Endothelial cell of umbilical vein (primary cell): ENCODE results near the gene TMEM151A. TPM values are rescaled to one million over a fixed set of nuclear protein-coding genes. Genes with fewer than 3 reads are reported as not detected.

Source experiments
- BruUV-seq: library from RNA; stranded (reverse); fragments of 400-500 nt; replicated peaks from 2 replicates; lab custom pipeline; 2021; lab: Mats Ljungman, UMichigan
- CTCF ChIA-PET: fragments of 300-600, 350-600 bp; sonication (Branson Sonifier 250); formaldehyde crosslinking; loops from one replicate; lab custom pipeline; 2021; ENCODE audit warnings: antibody characterized with exemption, inconsistent platforms; lab: Charles Lee
- POLR2A ChIA-PET: fragments of 300-600, 350-600 bp; sonication (Branson Sonifier 250); formaldehyde crosslinking; loops from one replicate; lab custom pipeline; 2021; ENCODE audit warnings: antibody characterized with exemption, inconsistent platforms; lab: Charles Lee
- DNase-seq: peaks from one replicate; pipeline ENCODE4 v3.0.0-alpha.2; 2011; ENCODE audit warnings: low read depth, low spot score
- FAIRE-seq: peaks from 2 replicates; lab custom pipeline; 2011; peaks lifted over from hg19 to GRCh38; lab: Jason Lieb, UNC
- H2AFZ ChIP-seq: 2 replicates; pipeline ENCODE4 v1.6.0; 2012; ENCODE audit warnings: low read depth, low read length, control low read depth, inconsistent platforms
- H3K27ac ChIP-seq: 2 replicates; pipeline ENCODE4 v1.5.1; 2011; ENCODE audit warnings: low read depth, mild to moderate bottlenecking, control low read depth, low read length, moderate library complexity; ENCODE audit not compliant: insufficient read depth
- H3K27me3 ChIP-seq, 2 experiments: 2 replicates each; pipeline versions ENCODE4 v1.6.0 to v1.6.1; 2011; ENCODE audit warnings: low read length in 2 of 2, mixed read lengths in 1 of 2; ENCODE audit not compliant: control insufficient read depth in 2 of 2, insufficient read depth in 2 of 2
- H3K36me3 ChIP-seq, 2 experiments: 2 replicates in 1 of 2; 3 replicates in 1 of 2; pipeline ENCODE4 v1.5.1; 2011; ENCODE audit warnings: low read length in 2 of 2, mild to moderate bottlenecking in 1 of 2, moderate library complexity in 1 of 2; ENCODE audit not compliant: control insufficient read depth in 2 of 2, insufficient read depth in 2 of 2; ENCODE audit errors: extremely low read depth in 1 of 2
- H3K4me1 ChIP-seq: 3 replicates; pipeline ENCODE4 v1.5.1; 2011; ENCODE audit warnings: mild to moderate bottlenecking, low read length; ENCODE audit not compliant: control insufficient read depth, insufficient read depth; ENCODE audit errors: extremely low read depth
- H3K4me2 ChIP-seq: 2 replicates; pipeline ENCODE4 v1.6.1; 2011; ENCODE audit warnings: low read length, control low read depth, mixed read lengths; ENCODE audit not compliant: insufficient read depth
- H3K4me3 ChIP-seq, 3 experiments: fragments of 200-600 bp in 1 of 3; sonication (generic), shearing (Covaris generic) in 1 of 3; replicated peaks in 1 of 3; 2 replicates each; pipeline ENCODE4 v1.5.1; 2011 to 2016; ENCODE audit warnings: control low read depth in 3 of 3, low read length in 3 of 3, mild to moderate bottlenecking in 2 of 3, inconsistent platforms in 1 of 3, low read depth in 1 of 3, moderate library complexity in 1 of 3; ENCODE audit not compliant: insufficient read depth in 1 of 3
- H3K79me2 ChIP-seq: 2 replicates; pipeline ENCODE4 v1.6.0; 2012; ENCODE audit warnings: low read length, inconsistent platforms; ENCODE audit not compliant: control insufficient read depth, insufficient read depth
- H3K9ac ChIP-seq: replicated peaks from 2 replicates; pipeline ENCODE3; 2011; ENCODE audit warnings: low read length, control low read depth; ENCODE audit not compliant: insufficient read depth; ENCODE audit errors: extremely low read depth
- H3K9me1 ChIP-seq: replicated peaks from 3 replicates; pipeline ENCODE4 v1.6.0; 2011; ENCODE audit warnings: mild to moderate bottlenecking, low read length; ENCODE audit not compliant: control insufficient read depth, insufficient read depth; ENCODE audit errors: extremely low read depth
- H3K9me3 ChIP-seq: replicated peaks from 2 replicates; pipeline ENCODE4 v1.5.1; 2012; ENCODE audit warnings: low read length, inconsistent platforms; ENCODE audit not compliant: control insufficient read depth, insufficient read depth
- H4K20me1 ChIP-seq: replicated peaks from 2 replicates; pipeline ENCODE3; 2011; ENCODE audit warnings: mild to moderate bottlenecking, low read length; ENCODE audit not compliant: control insufficient read depth, insufficient read depth; ENCODE audit errors: extremely low read depth
- FOS ChIP-seq: IDR thresholded peaks from 2 replicates; pipeline ENCODE4 v1.6.1; 2011; ENCODE audit warnings: mild to moderate bottlenecking, low read length, moderate library complexity, borderline replicate concordance; ENCODE audit not compliant: insufficient read depth
- JUN ChIP-seq: IDR thresholded peaks from 2 replicates; pipeline ENCODE4 v1.6.1; 2011; ENCODE audit warnings: borderline replicate concordance, low read depth; ENCODE audit not compliant: insufficient read length, insufficient read depth
- MAX ChIP-seq: IDR thresholded peaks from 2 replicates; pipeline ENCODE4 v1.6.1; 2011; ENCODE audit not compliant: insufficient read depth, insufficient read length
- POLR2AphosphoS5 ChIP-seq: IDR thresholded peaks from 2 replicates; pipeline ENCODE4 v1.6.1; 2012; ENCODE audit warnings: low read depth, mild to moderate bottlenecking, control low read depth, low read length, moderate library complexity; ENCODE audit not compliant: insufficient read depth
- dilution Hi-C: fragments of 300-500 bp; cut with MboI; formaldehyde crosslinking; loops from one replicate; pipeline ENCODE4 v1.15.0; 2019; ENCODE audit warnings: low sequenced_read_pairs; ENCODE audit not compliant: extremely low pct_ligation_motif_present
- intact Hi-C: fragments of 100-400 bp; cut with micrococcal nuclease; formaldehyde crosslinking; loops from one replicate; pipeline ENCODE4 v1.10.0; 2022
- polyA plus RNA-seq, 4 experiments: library from polyadenylated mRNA; depleted of rRNA in 3 of 4; stranded (reverse) in 3 of 4; unstranded in 1 of 4; fragments of >200 nt; gene quantifications; 2 replicates each; pipeline versions ENCODE4 v1.2.1 to v1.2.3, GENCODE V29; 2011 to 2012; ENCODE audit warnings: missing spikeins in 1 of 4
- total RNA-seq: library from RNA; stranded (reverse); gene quantifications from 2 replicates; pipeline ENCODE4 v1.2.3, GENCODE V29; 2021

TMEM151A gene
- total and polyA plus RNA-seq, 2 donors (not counting 3 experiments of a cell fraction or from before 2014, with no cell fraction given): not detected

DNA sequence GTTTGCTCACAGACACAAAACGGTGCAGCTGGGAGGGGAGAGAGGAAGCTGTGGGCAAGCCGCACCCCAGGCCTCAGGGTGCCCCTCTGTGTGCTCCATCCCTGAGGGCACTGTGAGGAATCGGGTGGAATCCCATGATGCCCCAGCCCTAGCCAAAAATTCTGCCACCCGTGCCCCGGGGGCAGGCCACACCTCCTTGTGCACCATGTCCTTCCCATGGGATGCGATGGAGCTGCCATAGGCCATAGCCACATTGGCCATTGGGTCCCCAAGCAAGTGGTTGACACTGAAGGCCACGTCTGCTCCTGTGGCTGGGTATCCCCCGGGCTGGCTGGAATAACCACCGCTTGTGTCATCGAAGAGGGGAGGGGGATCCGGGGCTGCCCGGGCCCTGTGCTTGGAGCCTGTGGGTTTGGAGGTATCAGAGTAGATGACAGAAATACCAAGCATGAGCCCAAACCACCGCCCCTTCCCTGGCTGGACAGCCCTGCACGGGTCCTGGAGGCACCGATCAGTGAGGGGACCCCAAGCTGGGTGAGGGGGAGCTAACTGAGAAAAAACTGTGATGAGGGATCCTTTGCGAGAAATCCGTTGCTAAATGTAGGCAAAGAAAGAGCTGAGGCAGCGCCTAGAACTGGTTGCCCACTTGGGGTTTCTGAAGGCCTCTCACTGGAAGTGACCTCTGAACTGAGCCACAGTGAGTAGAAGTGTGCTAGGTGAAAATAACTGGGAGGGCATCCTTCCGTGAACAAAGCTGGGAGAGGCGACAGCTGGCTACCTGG, 3.6 kb upstream of the TMEM151A start:
- peak overlapping the region; percentile 78 for H3K27ac ChIP-seq
- peak overlapping the region; percentile 73 to 94 (median 93) for H3K4me3 ChIP-seq
- no peaks in the 10 kb centered on the region for H3K9me3 ChIP-seq
- TF ChIP-seq JUN (no peak), FOS (no peak), MAX (no peak), POLR2AphosphoS5 (no peak)
- CTCF ChIA-PET: no interaction called here
- peaks cover 15 to 18% of the 10 kb centered on the region in 2 experiments for H3K27me3 ChIP-seq
- H3K9me1 ChIP-seq: no peaks in the 10 kb centered on the region
- BruUV-seq: TSS peak; percentile 41
- H3K79me2 ChIP-seq: peaks cover 12% of the 10 kb centered on the region
- FAIRE-seq: peak; percentile 69
- peak overlapping the region; percentile 97 for H3K9ac ChIP-seq
- H4K20me1 ChIP-seq: no peaks in the 10 kb centered on the region
- intact Hi-C loops (no loop called here), dilution Hi-C loops (no loop called here)
- H3K36me3 ChIP-seq: peaks cover 0 to 7% of the 10 kb centered on the region in 2 experiments
- POLR2A ChIA-PET: no interaction called here
- peak; percentile 35 for DNase-seq
- peak overlapping the region; percentile 67 for H2AFZ ChIP-seq
- H3K4me1 ChIP-seq: peaks cover 13% of the 10 kb centered on the region
- peak overlapping the region; percentile 92 for H3K4me2 ChIP-seq
